DMS 273 (cell line): ENCODE data around the gene CHKB.
"Not testable (repeated sequence)": the region's sequence is repeated elsewhere in the genome, so short reads cannot be mapped to it uniquely, and the experiment has no call there.

Experiments
- DNase-seq: peaks from one replicate; lab custom pipeline; 2025; ENCODE audit not compliant: unreplicated experiment; lab: John Stamatoyannopoulos, UW

Gene CHKB

DNA sequence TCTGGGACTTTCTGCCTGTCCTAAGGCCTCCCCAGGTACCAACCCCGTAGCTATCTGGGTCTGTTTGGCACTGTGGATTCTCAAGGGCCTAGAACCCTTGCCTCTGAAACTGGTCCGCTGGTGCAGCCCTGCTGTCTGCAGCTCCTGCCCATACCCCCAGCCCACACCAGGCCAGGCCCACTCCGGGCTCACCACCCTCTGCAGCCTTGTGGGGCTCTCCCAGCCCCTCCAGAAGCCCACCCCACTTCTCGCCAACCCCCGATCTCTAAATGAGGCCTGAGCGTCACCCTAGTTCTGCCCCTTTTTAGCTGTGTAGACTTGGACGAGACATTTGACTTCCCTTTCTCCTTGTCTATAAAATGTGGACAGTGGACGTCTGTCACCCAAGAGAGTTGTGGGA is 32.3 kb downstream of the CHKB start:
- no peak for DNase-seq

DNA sequence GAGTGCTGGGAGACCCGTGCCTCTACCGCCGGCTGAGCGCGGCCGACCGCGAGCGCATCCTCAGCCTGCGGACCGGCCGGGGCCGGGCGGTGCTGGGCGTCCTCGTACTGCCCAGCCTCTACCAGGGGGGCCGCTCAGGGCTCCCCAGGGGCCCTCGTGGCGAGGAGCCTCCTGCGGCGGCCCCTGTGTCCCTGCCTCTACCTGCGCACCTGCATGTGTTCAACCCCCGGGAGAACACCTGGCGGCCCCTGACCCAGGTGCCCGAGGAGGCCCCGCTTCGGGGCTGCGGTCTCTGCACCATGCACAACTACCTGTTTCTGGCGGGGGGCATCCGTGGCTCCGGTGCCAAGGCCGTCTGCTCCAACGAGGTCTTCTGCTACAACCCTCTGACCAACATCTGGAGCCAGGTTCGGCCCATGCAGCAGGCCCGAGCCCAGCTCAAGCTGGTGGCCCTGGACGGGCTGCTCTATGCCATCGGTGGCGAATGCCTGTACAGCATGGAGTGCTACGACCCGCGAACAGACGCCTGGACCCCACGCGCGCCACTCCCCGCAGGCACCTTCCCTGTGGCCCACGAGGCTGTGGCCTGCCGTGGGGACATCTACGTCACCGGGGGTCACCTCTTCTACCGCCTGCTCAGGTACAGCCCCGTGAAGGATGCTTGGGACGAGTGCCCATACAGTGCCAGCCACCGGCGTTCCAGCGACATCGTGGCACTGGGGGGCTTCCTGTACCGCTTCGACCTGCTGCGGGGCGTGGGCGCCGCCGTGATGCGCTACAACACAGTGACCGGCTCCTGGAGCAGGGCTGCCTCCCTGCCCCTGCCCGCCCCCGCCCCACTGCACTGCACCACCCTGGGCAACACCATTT is 33.5 kb downstream of the CHKB start:
- no peak for DNase-seq

DNA sequence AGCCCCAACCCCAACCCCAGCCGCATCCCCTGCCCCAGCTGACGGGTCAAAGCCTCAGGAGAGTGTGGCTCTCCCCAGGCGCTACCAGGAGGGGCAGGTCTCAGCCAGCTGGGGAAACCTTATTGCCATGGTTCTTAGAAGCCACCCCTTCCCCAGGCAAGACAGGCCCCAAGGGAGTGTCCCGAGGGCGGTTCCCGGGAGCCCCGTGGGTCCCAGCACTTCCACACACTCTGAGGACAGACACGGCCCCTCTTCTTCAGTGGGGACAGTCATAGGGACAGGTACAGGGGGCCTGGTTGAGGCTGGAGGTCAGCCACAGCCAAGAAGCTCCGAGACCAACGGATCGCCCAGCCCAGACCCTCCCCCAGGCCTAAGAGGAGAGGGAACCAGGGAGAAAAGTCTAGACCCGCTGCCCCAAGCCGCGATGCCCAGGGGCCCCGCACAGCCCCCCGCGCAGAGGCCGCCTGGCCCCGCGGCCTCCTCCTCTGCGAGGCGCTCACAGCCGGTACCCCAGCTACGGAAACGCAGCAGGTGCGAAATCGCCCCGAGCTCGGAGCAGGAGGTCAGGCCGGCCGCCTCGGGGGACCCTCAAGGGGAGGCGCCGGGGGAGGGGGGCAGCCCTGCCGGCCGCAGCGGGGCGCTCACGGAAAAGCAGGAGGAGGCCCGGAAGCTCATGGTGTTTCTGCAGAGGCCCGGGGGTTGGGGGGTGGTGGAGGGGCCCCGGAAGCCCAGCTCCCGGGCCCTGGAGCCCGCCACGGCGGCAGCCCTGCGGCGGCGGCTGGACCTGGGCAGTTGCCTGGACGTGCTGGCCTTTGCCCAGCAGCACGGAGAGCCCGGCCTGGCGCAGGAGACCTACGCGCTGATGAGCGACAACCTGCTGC is 34.4 kb downstream of the CHKB start:
- DNase-seq: no peak

DNA sequence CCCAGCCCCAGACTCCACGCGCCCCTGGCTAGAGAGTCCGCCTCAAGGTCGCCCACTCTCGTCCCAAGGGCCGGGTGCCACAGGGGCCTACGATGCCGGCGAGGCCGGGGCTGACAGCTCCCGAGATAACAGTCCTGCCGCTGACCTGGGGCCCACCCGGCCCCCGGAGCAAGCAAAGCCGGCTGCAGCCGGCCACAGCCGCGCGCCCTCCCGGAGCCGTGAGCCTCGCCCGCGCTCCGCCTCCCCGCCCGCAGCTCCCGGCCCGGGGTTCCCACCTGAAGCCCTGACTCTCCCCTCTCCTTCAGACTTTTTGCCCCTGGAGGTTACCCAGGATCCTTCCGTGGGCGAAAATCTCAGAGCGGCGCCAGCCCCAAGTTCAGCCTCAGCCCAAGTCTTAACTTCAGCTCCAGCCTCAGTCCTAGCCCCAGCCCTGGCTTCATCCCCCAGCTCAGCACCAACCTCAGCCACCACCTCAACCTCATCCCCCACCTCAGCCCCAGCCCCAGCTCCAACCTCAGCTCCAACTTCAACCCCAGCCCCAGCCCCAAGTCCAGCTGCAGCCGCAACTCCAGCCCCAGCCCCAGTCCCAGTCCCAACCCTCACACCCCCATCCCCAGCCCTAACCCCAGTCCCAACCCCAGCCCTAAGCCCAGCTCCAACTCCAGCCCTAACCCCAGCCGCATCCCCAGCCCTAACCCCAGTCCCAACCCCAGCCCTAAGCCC is 35.2 kb downstream of the CHKB start:
- no peak for DNase-seq

DNA sequence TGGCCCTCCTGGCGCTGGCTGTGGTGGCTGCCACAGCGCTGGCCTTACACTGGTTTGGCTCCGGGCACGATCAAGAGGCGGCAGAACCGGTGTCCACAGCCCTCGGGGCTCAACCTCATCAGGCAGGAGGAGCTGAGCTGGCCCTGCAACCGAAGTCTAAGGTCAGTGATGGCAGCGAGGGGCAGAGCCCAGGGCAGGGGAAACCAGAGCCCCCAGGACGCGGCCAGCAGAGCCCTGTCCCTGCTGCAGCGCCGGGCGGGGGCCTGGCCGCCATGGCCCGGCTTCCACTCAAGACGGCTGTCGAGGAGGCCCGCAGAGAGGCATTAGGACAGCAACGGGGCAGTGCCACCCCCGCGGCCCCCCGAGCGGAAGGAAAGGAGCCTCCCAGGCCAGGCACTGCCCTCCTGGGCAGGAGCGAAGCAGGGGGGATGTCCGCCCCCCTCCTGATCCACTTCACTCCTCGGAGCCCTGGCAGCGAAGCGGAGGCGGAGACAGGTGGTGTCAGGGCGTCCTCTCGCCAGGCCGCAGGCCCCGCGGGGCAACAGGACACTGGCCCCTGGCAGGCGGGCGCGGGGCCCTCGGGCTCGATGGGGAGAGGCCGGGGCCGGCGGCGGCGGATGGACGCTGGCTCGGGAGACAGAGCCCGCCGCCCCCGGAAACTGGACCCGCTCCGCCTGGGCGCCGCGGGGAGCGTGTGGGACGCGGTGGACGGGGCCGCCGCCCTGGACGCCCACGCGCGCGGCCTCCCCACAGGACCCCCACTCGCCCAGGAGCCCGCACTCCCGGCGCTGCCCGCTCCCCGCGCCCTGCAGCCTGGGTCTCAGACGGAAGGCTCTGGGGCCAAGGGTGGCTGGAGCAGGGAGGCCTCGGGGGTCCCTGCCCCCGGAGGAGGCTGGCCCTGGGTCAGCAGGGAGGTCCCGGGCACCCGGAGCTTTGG is 36.1 kb downstream of the CHKB start:
- no peak for DNase-seq

DNA sequence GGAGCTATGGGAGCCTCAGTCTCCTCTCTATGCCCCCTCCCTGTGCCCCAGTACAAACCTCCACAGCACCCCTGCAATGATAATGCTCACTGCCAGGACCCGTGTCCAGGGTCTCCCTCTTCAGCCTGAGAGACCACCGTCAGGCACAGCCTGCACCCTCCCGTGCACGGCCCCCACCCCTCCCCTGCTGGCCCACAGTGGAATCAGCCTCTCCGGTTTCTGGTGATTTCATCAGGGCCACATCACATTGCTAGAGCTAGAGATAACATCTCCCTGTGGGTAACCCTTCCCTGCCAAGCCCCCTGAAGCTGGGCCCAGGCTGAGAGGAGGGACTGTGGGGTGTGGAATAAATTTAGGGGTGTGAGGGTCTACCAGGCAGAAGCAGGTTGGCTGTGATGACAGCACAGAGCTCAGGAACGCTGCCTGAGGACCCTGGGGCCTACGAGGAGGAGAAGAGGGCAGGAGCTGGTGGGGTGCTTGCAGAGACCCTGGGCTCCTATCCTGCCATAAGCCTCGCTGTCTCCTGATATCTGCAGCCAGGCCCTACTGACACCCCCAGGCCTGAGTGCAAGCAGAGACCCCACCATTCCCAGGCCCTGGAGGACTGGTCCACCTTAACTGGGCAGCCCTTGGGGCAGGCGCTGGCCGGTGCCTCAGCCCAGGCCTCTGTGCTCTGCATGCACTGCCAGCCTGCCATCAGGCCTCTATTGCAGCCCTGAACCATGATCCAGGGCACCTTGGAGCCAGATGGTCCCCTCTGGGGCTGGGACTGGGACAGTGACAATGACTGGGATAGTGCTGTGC is 36.9 kb downstream of the CHKB start, which contains the start of gene KLHDC7B:
KLHDC7B (plus strand) TSS at position 378 of the 804 bp plus-strand sequence; CDS start at position 723, 345 bp downstream.
- no peak for DNase-seq

DNA sequence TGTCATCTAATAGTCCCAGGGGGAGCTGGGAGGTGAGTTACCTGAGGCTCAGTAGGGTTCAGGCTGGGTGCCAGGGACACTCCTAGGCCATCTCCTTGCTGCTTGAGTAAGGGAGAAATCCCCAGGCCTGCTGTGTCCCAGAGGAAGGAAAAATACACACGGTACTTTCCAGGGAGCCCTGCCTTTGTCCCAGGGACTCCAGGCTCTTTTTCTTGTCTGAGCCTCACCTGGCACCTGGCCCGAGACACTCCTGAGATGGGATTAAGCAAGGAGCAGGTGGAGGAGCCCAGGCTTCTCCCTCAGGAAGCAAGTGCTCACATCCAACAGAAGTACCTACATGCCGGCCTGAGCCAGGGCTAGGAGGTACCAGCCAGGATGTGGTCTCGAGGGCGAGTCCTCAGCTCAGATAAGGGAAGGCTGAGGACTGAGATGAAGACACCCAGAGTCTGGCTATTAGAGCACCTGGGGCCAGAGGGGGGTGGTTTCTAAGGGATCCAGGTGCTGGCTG is 37.8 kb downstream of the CHKB start:
- no peak for DNase-seq

DNA sequence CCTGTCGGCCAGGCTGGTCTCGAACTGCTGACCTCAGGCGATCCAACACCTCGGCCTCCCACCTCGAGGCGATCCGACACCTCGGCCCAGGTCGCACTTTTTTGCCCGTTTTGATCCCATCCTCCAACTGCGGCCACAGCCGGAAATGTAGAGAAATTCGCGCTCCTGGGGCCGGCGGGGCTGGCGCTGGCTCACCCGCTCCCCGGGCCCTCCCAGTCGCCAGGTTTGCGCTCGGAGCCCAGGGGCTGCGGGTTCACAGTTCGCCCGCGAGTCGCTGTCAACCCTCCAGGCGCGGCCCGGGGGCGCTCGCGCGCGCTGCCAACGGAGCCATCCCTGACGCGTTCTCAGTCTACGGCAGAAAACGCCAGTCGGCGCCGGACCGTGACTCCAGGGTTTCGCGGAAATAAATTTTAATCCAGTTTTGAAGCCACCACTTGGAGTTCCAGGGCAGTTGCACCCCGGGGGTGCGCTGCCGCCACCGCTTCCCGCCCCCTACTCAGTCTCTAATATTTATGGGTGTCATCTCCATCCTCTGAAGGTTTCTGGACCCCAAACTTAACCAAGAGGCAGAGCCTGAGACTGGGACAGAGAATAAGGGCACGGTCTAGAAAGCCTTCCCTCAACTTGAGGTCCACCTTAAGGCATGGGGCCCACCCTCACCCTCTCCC is 38.4 kb downstream of the CHKB start:
- DNase-seq: peak; percentile 88

DNA sequence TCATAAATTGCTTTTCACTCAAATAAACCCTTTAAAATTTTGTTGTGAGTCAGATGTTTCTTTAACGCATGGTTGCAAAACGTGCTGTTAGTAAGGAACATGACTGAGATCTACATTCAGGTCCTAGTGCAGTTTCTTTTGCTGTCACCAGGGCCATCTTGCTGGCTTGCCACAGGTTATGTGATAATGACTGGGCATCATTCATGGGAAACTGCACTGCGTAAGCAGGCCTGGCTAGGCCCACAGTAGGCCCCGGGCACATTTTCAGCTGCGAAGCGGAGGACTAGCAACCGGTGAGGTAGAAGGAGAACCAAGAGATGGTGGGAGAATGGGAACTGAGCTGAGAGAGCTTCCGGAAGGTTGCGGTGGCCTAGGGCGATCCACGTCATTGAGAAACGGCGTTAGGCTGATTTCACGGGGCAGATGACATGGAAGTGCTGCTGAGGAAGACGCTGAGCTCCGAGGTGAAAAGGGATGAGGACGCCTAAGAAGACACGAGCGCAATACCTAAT is 40.2 kb downstream of the CHKB start:
- no peak for DNase-seq

DNA sequence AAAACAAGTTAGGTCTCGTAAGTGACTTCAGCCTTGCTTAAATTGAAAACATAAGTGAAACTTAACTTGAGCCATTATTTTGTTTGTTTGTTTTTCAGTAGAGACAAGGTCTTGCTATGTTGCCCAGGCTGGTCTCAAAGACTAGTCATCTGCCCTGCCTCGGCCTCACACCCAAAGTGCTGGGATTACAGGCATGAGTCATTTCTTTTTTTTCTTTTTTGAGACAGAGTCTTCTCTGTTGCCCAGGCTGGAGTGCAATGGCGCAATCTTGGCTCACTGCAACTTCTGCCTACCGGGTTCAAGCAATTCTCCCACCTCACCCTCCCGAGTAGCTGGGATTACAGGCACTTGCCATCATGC is 41.0 kb downstream of the CHKB start:
- DNase-seq: not testable (repeated sequence)

DNA sequence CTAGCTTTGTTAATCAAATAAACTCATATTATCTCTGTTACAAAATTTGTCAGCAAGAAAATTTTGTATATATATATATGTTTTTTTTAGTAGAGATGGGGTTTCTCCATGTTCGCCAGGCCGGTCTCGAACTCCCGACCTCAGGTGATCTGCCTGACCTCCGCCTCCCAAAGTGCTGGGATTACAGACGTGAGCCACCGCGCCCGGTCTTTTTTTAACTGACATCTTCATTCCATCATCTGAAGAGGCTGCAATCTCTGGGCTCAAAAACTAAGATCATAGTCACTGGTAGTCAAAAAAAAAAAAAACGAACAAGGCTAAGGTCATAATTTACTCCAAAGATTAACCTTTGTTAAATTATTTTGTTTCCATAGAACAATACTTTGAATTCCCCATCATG is 42.3 kb downstream of the CHKB start:
- DNase-seq: no peak

DNA sequence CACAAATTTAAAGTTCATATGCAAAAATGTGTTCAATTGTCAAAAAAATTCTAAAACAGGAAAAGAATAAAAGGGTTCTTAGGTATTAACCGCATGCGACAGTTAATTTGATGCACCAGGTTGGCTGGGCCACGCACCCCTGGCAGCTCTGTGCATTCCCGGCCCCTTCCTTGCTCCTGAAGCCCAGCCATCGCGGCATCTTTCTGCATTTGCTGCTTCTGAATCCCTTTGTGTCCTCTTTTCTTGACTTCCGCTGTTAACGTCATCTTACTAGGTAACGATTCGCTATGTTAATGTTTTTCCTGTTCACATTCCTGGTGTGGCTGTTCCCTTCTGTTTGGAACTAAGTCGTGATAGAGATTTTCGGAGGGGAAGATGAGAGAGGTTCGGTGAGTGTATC is 44.9 kb downstream of the CHKB start:
- no peak for DNase-seq

DNA sequence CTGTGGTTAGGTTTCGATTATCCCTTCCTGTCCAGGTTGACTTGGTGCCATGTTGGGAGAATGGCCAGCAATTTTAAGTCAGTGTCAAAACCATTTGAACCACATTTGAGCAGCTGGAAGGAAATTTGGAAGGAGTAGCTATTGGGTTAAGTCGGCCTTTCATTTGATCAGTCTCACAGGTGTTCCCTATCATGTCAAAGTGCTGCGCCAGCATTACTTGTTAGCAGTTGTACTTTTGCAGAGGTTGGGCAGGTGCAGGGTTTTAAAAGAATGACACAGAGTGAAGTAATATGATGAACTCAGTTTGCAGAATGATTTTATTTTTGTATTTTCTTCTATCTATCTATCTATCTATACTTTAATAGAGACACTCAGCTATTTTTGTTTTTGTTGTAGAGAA is 46.4 kb downstream of the CHKB start:
- no peak for DNase-seq

DNA sequence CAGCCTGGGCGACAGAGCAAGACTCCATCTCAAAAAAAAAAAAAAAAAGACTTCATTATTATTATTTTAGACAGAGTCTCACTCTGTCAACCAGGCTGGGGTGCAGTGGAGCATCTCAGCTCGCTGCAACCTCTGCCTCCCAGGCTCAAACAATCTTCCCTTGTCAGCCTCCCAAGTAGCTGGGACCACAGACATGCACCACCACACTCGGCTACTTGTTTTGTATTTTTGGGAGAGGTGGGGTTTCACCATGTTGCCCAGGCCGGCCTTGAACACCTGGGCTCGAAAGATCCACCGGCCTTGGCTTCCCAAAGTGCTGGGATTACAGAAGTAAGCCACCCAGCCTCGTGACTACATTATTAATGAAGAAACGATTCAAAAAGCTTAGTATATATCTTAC is 47.5 kb downstream of the CHKB start:
- no peak for DNase-seq

DNA sequence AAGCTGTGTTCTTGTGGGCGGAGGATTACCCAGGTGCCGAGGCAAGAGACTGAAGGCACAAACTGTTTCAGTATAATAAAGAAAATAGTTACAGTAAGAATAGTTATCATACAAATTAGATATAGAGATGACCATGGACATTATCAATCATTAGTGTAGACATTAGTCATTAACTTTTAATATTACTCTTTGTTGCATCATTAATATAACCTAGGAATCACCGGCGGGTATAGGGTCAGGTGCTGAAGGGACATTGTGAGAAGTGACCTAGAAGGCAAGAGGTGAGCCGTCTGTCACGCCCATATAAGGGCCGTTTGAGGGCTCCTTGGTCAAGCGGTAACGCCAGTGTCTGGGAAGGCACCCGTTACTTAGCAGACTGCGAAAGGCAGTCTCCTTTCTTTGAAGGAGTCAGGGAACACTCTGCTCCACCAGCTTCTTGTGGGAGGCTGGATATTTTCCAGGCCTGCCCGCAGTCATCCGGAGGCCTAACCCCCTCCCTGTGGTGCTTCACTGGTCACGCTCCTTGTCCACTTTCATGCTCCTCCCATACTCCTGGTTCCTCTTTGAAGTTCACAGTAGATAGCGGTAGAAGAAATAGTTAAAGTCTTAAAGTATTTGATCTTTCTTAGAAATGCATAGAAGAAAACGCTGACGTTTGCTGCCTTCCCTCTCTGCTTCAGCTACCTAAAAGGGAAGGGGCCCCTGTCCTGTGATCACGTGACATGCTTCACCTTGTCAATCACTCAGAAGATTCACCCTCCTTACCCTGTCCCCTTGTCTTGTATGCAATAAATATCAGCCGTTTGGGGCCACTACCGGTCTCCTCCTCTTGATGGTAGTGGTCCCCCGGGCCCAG is 48.6 kb downstream of the CHKB start:
- not testable (repeated sequence) for DNase-seq

DNA sequence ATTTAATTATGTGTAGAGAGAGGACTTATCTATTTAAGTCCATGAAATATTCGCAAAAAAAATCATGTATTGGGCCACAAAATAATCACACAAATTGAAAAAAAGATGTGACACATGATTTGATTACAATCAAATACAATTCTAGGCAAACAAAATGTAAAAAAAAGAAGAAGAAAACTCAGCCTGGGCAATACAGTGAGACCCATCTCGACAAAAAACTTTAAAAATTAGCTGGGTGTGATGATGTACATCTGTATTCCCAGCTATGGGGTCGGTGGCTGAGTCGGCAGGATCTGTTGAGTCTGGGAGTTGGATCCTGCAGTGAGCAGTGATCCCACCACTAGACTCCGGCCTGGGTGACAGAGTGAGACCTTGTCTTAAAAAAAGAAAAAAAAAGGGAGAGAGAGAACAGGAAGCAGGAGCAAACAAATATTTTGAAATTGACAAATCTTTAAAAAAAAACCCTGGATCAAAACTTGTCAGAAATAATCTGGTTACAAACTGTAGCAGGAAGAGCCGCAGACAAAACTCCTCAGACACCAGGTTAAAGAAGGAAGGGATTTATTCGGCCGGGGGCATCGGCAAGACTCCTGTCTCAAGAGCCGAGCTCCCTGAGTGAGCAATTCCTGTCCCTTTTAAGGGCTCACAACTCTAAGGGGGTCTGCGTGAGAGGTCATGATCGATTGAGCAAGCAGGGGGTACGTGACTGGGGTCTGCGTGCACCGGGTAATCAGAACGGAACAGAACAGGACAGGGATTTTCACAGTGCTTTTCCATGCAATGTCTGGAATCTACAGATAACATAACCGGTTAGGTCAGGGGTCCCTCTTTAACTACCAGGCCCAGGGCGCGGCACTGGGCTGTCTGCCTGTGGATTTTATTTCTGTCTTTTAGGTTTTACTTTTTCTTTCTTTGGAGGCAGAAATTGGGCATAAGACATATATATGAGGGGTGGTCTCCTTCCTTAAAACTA is 49.5 kb downstream of the CHKB start:
- DNase-seq: no peak
